ENCODE data around the gene MAP3K6.

- TF ChIP-seq CTCF (IDR thresholded peaks at IDR 0.05; ENCODE audit: low read depth, low read length) (no peak), POLR2A (IDR thresholded peaks at IDR 0.05; ENCODE audit: extremely low read depth, insufficient read length) (no peak), MYC (IDR thresholded peaks at IDR 0.05; ENCODE audit: low read depth, low read length) (no peak)
- TF ChIP-seq, protein P1, sequence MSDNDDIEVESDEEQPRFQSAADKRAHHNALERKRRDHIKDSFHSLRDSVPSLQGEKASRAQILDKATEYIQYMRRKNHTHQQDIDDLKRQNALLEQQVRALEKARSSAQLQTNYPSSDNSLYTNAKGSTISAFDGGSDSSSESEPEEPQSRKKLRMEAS (IDR thresholded peaks at IDR 0.05; ENCODE audit: low read depth, low read length), result no peak
Observed at GRCh38 chr1:27346991-27347624, 19.7 kb downstream of the MAP3K6 start.
